A549 (cell line): ENCODE measurements around the gene AQP2.

Experiments
- CTCF ChIP-seq: fragments of >200 bp; sonication (Bioruptor Twin); formaldehyde crosslinking; IDR thresholded peaks from 3 replicates; pipeline ENCODE4 v1.5.1; 2016
- EP300 ChIP-seq, 2 experiments: fragments of >200 bp; sonication (Bioruptor Twin); formaldehyde crosslinking; IDR thresholded peaks; 2 replicates in 1 of 2; 3 replicates in 1 of 2; pipeline ENCODE4 v1.6.1; 2016 to 2017
- JUN ChIP-seq, 2 experiments: fragments of >200 bp; sonication (Bioruptor Twin); formaldehyde crosslinking; IDR thresholded peaks; 2 replicates in 1 of 2; 3 replicates in 1 of 2; pipeline ENCODE4 v1.6.1; 2016 to 2017
- MYC ChIP-seq: IDR thresholded peaks from 2 replicates; pipeline ENCODE4 v1.6.1; 2012; ENCODE audit warnings: mild to moderate bottlenecking, inconsistent platforms, low read length, improper control_type of control experiment, borderline replicate concordance
- PBX3 ChIP-seq: IDR thresholded peaks from 2 replicates; pipeline ENCODE4 v1.6.1; 2012
- RAD21 ChIP-seq, 2 experiments: fragments of >200 bp in 1 of 2; sonication (Bioruptor Twin) in 1 of 2; formaldehyde crosslinking in 1 of 2; IDR thresholded peaks in 1 of 2; conservative IDR thresholded peaks in 1 of 2; 2 replicates in 1 of 2; 3 replicates in 1 of 2; pipeline ENCODE4 v1.6.1; 2012 to 2018; ENCODE audit warnings: inconsistent platforms in 1 of 2
- USF2 ChIP-seq: fragments of 450-650 bp; IDR thresholded peaks from 2 replicates; pipeline ENCODE4 v1.6.1; 2014; ENCODE audit warnings: antibody characterized with exemption
- TF ChIP-seq, protein P1 (sequence below): IDR thresholded peaks from 2 replicates; pipeline ENCODE4 v1.6.1; 2012

GRCh38 chr12:49954863-49955830 lies 4.6 kb downstream of the AQP2 start:
- no peak for TF ChIP-seq CTCF
- no peak for TF ChIP-seq RAD21 (conservative IDR thresholded peaks at IDR 0.05 in 1 of 2, IDR thresholded peaks at IDR 0.05 in 1 of 2)
- TF ChIP-seq EP300 (IDR thresholded peaks at IDR 0.05), result no peak
- TF ChIP-seq PBX3, result no peak
- no peak for TF ChIP-seq MYC
- TF ChIP-seq, protein P1, sequence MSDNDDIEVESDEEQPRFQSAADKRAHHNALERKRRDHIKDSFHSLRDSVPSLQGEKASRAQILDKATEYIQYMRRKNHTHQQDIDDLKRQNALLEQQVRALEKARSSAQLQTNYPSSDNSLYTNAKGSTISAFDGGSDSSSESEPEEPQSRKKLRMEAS, result no peak
- no peak for TF ChIP-seq JUN (IDR thresholded peaks at IDR 0.05)
- no peak for TF ChIP-seq USF2
